Prostate gland (tissue), 2 donors: ENCODE measurements around the gene TGFB1I1.

ENCODE experiments used
- POLR2A ChIP-seq: fragments of 450-650 bp; IDR thresholded peaks from one replicate; pipeline ENCODE4 v1.6.1; 2016; ENCODE audit warnings: antibody characterized with exemption, mild to moderate bottlenecking
- TF ChIP-seq, protein P1 (sequence below), 4 experiments: fragments of 200-600 bp in 2 of 4; fragments of 450-650 bp in 2 of 4; sonication (generic) in 2 of 4; IDR thresholded peaks; 1 replicate in 3 of 4; 2 replicates in 1 of 4; pipeline ENCODE4 v1.5.1; 2016 to 2019; ENCODE audit warnings: antibody characterized with exemption in 4 of 4, mild to moderate bottlenecking in 2 of 4, moderate library complexity in 2 of 4

DNA sequence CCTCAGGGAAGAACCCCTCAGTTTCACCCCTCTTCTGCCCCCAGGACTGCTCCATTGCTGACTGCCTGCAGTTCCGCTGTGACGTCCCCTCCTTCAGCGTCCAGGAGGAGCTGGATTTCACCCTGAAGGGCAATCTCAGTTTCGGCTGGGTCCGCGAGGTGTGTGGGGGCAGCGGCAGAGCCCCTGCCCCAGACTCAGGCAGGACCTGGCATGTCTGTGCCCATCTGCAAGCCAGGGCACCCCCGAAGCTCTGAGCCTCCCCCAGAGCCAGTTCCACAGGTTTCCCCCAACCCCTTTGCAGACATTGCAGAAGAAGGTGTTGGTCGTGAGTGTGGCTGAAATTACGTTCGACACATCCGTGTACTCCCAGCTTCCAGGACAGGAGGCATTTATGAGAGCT, 48.2 kb upstream of the TGFB1I1 start:
- TF ChIP-seq, protein P1, sequence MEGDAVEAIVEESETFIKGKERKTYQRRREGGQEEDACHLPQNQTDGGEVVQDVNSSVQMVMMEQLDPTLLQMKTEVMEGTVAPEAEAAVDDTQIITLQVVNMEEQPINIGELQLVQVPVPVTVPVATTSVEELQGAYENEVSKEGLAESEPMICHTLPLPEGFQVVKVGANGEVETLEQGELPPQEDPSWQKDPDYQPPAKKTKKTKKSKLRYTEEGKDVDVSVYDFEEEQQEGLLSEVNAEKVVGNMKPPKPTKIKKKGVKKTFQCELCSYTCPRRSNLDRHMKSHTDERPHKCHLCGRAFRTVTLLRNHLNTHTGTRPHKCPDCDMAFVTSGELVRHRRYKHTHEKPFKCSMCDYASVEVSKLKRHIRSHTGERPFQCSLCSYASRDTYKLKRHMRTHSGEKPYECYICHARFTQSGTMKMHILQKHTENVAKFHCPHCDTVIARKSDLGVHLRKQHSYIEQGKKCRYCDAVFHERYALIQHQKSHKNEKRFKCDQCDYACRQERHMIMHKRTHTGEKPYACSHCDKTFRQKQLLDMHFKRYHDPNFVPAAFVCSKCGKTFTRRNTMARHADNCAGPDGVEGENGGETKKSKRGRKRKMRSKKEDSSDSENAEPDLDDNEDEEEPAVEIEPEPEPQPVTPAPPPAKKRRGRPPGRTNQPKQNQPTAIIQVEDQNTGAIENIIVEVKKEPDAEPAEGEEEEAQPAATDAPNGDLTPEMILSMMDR (IDR thresholded peaks at IDR 0.05) = no peak
- TF ChIP-seq POLR2A = no peak
